GM23248 (cell line): ENCODE results near the gene BIK.

Experiments used
- EZH2 ChIP-seq: fragments of 200-600 bp; sonication (generic); IDR thresholded peaks from 2 replicates; pipeline ENCODE4 v1.6.1; 2018; ENCODE audit warnings: antibody characterized with exemption, mild to moderate bottlenecking; ENCODE audit not compliant: insufficient read depth, poor library complexity, severe bottlenecking
- EZH2phosphoT487 ChIP-seq: fragments of 200-600 bp; sonication (generic); IDR thresholded peaks from 2 replicates; pipeline ENCODE4 v1.6.1; 2018; ENCODE audit warnings: antibody characterized with exemption, moderate library complexity, mild to moderate bottlenecking, low read depth; ENCODE audit not compliant: insufficient read depth

DNA sequence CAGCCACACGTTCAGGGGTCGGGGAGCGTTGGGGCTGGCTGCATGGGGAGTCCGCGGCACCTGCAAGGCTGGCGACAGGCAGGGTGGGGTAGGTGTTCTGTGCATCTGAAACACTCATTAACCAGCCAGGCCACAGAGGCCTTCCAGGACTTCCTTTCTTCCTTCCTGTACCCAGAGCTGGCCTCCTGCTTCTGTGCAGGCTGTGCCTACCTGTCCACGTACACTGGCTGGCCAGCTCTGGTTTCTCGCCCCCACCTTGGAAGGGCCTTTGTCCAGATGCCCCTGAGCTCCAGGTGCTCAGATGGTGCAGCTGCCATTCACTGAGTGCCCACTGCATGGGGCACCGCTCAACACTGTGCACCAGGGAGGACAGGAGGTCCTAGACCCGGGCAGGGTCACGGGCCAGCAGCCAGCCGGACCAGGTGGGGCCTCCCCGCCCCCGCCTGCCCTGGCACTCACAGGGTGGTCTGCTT, 60.5 kb downstream of the BIK start:
- TF ChIP-seq EZH2phosphoT487 (no peak), EZH2 (no peak)
